ENCODE data around the gene MAP3K19.
"Not testable (repeated sequence)": the region's sequence is repeated elsewhere in the genome, so short reads cannot be mapped to it uniquely, and the experiment has no call there.

MAP3K19 gene

DNA sequence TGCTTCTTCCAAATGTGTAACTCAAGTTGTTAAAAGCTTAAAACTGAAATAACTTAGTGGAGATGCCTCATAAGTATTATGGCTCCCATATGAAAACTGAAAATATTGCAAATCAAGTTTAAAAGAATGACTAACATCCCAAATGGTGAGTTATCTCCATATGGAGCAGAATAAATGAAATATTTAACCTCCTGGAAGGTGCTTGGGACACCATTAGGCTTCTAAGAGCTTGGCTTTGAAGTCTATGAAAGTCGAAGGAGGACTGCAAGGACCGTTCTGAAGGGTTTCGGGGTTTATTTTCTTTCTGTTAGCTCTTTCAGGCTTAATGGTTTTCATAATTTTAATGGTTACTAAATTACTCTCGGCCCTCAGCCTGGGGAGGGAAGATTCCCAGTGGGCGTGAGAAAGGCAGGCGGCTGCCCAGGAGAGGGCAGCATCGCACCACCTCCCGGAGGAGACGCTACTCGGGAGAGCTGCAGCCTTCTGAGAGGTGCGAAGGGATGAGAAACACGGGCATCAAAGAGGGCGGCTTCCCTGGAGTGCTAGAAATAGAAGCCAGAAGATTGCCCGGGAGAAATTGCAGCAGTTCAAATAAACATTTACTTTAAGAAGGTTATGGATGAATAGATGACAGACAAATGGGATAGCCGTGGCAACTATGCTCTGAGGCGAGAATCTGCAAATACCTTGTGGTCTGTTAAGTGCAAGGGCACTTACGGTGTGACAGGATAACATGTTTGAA lies 43.1 kb downstream of the MAP3K19 start:
- no peak overlapping the region for H3K27ac ChIP-seq (ENCODE audit: low read depth, low read length)
- H3K27me3 ChIP-seq (ENCODE audit: control insufficient read depth, insufficient read depth, low read length): no peaks in the 10 kb centered on the region
- no peaks in the 10 kb centered on the region for H3K4me1 ChIP-seq (ENCODE audit: control insufficient read depth, insufficient read depth, low read length)
- H3K36me3 ChIP-seq (ENCODE audit: control insufficient read depth, insufficient read depth, low read length): no peaks in the 10 kb centered on the region
- no peak overlapping the region for H3K4me3 ChIP-seq (ENCODE audit: low read length)
- H3K9ac ChIP-seq (ENCODE audit: low read length): no peak overlapping the region

DNA sequence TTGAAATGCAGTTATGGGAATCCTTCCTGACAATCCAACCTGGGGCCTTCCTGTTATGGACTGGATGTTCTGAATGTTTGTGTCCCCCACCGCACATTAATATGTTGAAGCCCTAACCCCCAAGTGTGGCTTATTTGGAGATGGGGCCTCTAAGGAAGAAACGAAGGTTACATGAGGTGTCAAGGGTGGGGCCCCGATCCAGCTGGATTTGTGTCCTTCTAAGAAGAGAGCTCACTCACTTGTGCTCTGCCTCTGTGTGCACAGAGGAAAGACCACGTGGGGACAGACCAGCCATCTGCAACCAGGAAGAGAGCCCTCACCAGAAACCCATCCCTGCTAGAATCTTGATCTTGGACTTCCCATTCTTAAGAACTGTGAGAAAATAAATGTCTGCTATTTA lies 44.4 kb downstream of the MAP3K19 start:
- H3K4me3 ChIP-seq (ENCODE audit: low read length): no peak overlapping the region
- H3K36me3 ChIP-seq (ENCODE audit: control insufficient read depth, insufficient read depth, low read length): no peaks in the 10 kb centered on the region
- no peaks in the 10 kb centered on the region for H3K27me3 ChIP-seq (ENCODE audit: control insufficient read depth, insufficient read depth, low read length)
- H3K9ac ChIP-seq (ENCODE audit: low read length): no peak overlapping the region
- no peak overlapping the region for H3K27ac ChIP-seq (ENCODE audit: low read depth, low read length)
- H3K4me1 ChIP-seq (ENCODE audit: control insufficient read depth, insufficient read depth, low read length): no peaks in the 10 kb centered on the region

DNA sequence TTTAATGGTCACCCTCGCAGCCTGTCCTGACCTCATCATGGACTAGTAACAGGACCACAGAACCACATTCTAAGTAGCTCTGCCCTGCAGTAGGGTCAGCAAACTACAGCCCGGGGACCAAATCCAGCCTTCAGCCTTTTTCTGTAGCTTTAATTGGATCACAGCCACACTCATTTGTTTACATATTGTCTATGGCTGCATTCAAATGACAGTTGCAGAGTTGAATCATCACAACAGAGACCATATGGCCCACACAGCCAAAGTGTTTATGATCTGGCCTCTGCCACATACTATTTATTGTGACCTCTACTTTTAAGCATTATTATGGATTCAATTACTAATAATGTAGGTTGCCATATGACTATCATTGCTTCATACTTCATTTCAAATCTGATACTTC lies 47.7 kb downstream of the MAP3K19 start:
- no peak overlapping the region for H3K27ac ChIP-seq (ENCODE audit: low read depth, low read length)
- no peaks in the 10 kb centered on the region for H3K4me1 ChIP-seq (ENCODE audit: control insufficient read depth, insufficient read depth, low read length)
- H3K9ac ChIP-seq (ENCODE audit: low read length): no peak overlapping the region
- no peak overlapping the region for H3K4me3 ChIP-seq (ENCODE audit: low read length)
- no peaks in the 10 kb centered on the region for H3K36me3 ChIP-seq (ENCODE audit: control insufficient read depth, insufficient read depth, low read length)
- H3K27me3 ChIP-seq (ENCODE audit: control insufficient read depth, insufficient read depth, low read length): no peaks in the 10 kb centered on the region

DNA sequence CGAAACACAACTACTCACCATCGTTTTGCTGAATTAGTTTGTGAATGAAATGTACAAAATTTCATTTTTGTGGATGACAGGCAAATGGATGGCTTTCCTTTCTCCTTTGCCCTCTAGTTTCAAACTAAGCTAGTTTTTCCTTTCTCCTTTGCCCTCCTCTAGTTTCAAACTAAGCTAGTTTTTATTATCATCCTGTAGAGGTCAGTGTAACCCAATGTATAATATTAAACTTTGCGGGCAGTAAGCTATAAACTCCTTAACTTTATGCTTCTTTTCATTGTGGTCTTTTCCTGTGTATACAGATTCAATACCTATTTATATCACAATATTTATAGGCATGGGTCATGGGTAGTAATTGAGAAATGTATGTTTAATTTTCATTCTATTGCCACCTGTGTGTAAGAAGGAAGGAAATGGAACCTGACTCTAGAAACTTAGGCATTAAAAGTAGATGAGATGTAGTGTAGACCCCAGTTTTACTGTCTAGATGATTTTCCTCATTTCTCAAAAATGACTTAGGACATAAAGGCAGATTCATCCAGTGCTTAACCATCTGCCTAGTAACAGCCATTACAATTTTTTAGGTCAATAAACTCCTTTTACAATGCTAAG lies 58.1 kb downstream of the MAP3K19 start:
- no peaks in the 10 kb centered on the region for H3K4me1 ChIP-seq (ENCODE audit: control insufficient read depth, insufficient read depth, low read length)
- H3K9ac ChIP-seq (ENCODE audit: low read length): no peak overlapping the region
- no peak overlapping the region for H3K4me3 ChIP-seq (ENCODE audit: low read length)
- H3K27me3 ChIP-seq (ENCODE audit: control insufficient read depth, insufficient read depth, low read length): no peaks in the 10 kb centered on the region
- H3K36me3 ChIP-seq (ENCODE audit: control insufficient read depth, insufficient read depth, low read length): no peaks in the 10 kb centered on the region
- no peak overlapping the region for H3K27ac ChIP-seq (ENCODE audit: low read depth, low read length)

DNA sequence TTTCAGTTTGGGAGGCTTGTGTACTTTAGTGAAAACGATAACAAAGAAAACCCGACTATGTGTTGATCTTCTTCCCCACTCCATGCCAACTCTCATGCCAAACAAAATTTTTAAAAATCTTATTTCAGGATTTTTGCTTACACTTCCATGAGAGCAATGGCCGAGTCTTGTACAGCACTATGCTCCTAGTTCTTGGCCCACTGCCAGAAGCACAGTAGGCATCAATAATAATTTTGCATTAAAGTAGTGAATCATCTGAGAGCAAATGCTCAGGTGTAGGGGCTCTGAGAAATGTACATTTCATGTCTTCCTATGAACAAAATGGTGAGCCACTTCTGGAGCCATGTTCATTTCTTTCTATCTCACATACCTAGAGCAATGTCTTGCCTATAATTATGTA lies 62.2 kb downstream of the MAP3K19 start:
- Histone ChIP-seq H3K36me3 (ENCODE audit: control insufficient read depth, insufficient read depth, low read length) (no peaks in the 10 kb centered on the region), H3K27me3 (ENCODE audit: control insufficient read depth, insufficient read depth, low read length) (no peaks in the 10 kb centered on the region), H3K9ac (ENCODE audit: low read length) (no peak overlapping the region), H3K4me3 (ENCODE audit: low read length) (no peak overlapping the region), H3K4me1 (ENCODE audit: control insufficient read depth, insufficient read depth, low read length) (no peaks in the 10 kb centered on the region), H3K27ac (ENCODE audit: low read depth, low read length) (no peak overlapping the region)

DNA sequence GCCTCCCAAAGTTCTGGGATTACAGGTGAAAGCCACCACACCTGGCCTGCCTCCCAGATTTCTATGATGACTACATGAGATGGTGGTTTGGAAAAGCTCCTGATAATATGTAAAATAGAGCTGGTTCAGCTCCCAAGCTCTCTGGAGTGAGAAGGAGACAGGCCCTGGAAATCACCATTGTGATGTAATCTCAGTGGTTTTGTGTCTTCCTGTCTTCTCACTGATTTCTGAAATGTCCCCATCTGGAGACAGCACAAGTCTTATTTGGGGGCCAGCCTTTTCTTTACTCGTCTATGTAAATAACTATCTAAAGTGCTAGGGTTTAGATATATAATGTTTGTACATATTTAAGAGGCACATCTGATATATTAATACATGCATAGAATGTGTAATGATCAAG lies 64.6 kb downstream of the MAP3K19 start:
- H3K27me3 ChIP-seq (ENCODE audit: control insufficient read depth, insufficient read depth, low read length): no peaks in the 10 kb centered on the region
- H3K4me3 ChIP-seq (ENCODE audit: low read length): no peak overlapping the region
- H3K36me3 ChIP-seq (ENCODE audit: control insufficient read depth, insufficient read depth, low read length): no peaks in the 10 kb centered on the region
- H3K4me1 ChIP-seq (ENCODE audit: control insufficient read depth, insufficient read depth, low read length): no peaks in the 10 kb centered on the region
- H3K9ac ChIP-seq (ENCODE audit: low read length): no peak overlapping the region
- H3K27ac ChIP-seq (ENCODE audit: low read depth, low read length): no peak overlapping the region

DNA sequence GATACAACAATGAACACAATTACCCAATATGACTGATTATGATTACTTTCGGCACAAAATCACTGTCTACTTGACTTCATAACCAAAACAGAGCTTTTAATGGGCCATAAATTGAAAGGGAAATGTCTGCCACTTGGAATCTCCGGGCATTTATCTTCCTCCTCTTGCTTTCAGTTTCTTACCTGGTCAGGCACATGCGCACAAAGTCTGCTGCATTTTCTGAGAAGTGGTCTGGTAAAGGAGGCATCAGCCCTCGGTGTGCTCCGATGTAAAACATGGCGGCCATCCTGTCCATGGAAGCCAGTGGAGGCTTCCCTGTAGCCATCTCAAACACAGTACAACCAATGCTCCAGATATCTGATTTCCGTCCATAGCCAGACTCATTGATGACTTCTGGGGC lies 66.6 kb downstream of the MAP3K19 start:
- no peaks in the 10 kb centered on the region for H3K36me3 ChIP-seq (ENCODE audit: control insufficient read depth, insufficient read depth, low read length)
- no peak overlapping the region for H3K27ac ChIP-seq (ENCODE audit: low read depth, low read length)
- no peak overlapping the region for H3K9ac ChIP-seq (ENCODE audit: low read length)
- H3K27me3 ChIP-seq (ENCODE audit: control insufficient read depth, insufficient read depth, low read length): no peaks in the 10 kb centered on the region
- H3K4me3 ChIP-seq (ENCODE audit: low read length): no peak overlapping the region
- no peaks in the 10 kb centered on the region for H3K4me1 ChIP-seq (ENCODE audit: control insufficient read depth, insufficient read depth, low read length)

DNA sequence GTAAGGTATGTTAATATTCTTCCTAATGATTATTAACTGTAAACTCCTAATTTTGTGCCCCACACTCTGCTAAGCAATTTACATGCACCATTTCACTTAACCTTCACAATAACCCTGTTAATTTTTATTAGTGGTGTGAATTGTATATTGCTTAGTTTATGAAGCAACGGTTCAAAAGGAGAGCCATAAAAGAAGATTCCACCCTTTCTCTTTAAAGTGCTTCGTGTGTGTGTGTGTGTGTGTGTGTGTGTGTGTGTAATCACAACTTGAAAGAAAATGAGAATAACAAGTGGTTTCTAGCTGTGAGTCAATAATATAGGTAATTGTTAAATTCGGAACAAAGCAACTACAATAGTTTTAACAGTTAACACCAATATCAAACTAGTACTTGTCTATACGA lies 68.0 kb downstream of the MAP3K19 start:
- H3K27ac ChIP-seq (ENCODE audit: low read depth, low read length): no peak overlapping the region
- H3K4me1 ChIP-seq (ENCODE audit: control insufficient read depth, insufficient read depth, low read length): no peaks in the 10 kb centered on the region
- H3K36me3 ChIP-seq (ENCODE audit: control insufficient read depth, insufficient read depth, low read length): no peaks in the 10 kb centered on the region
- no peak overlapping the region for H3K4me3 ChIP-seq (ENCODE audit: low read length)
- no peaks in the 10 kb centered on the region for H3K27me3 ChIP-seq (ENCODE audit: control insufficient read depth, insufficient read depth, low read length)
- no peak overlapping the region for H3K9ac ChIP-seq (ENCODE audit: low read length)

DNA sequence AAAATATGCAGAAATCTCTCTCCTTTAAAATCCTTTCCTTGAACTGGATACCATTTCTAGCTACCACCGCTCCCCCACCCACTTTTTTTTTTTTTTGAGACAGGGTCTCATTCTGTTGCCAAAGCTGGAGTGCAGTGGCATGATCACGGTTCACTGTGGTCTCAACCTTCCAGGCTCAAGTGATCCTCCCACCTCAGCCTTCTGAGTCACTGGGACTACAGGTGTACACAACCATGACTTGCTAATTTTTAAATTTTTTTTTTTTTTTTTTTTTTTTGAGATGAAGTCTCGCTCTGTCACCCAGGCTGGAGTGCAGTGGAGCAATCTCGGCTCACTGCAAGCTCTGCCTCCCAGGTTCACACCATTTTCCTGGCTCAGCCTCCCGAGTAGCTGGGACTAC lies 70.1 kb downstream of the MAP3K19 start:
- H3K27me3 ChIP-seq (ENCODE audit: control insufficient read depth, insufficient read depth, low read length); H3K36me3 ChIP-seq (ENCODE audit: control insufficient read depth, insufficient read depth, low read length); H3K4me1 ChIP-seq (ENCODE audit: control insufficient read depth, insufficient read depth, low read length); H3K9ac ChIP-seq (ENCODE audit: low read length); H3K4me3 ChIP-seq (ENCODE audit: low read length); H3K27ac ChIP-seq (ENCODE audit: low read depth, low read length): not testable (repeated sequence)

DNA sequence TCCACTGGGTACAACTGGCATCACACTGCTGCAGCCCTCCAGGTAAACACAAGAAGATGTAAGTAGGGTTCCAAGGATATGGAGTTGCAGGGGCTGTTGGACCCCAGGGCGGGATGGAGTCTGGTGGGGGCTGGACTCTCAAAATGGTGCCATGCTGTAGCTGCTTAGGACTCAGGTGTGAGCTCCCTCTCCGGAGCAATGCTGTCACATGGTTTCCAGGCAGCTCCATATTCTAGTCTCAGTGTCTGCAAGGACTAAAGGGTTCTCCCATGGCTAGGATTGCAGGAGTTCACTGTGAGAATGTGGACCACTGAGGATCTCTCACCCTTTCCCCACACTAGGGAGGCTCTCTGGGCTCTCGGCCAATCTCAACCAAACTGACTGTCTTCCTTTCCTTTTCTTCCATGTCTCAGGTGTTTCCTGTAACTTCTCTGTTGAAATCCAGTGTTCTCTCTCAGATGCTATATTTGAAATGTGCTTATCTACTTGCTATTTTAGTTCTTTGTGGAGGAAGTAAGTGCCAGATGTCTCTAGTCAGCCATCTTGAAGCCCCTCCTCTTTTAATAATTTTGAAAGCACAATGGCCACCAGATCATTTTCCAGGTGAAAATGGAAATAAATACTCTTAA lies 71.1 kb downstream of the MAP3K19 start:
- H3K27ac ChIP-seq (ENCODE audit: low read depth, low read length): no peak overlapping the region
- no peak overlapping the region for H3K9ac ChIP-seq (ENCODE audit: low read length)
- H3K4me1 ChIP-seq (ENCODE audit: control insufficient read depth, insufficient read depth, low read length): no peaks in the 10 kb centered on the region
- H3K27me3 ChIP-seq (ENCODE audit: control insufficient read depth, insufficient read depth, low read length): no peaks in the 10 kb centered on the region
- H3K36me3 ChIP-seq (ENCODE audit: control insufficient read depth, insufficient read depth, low read length): no peaks in the 10 kb centered on the region
- no peak overlapping the region for H3K4me3 ChIP-seq (ENCODE audit: low read length)

DNA sequence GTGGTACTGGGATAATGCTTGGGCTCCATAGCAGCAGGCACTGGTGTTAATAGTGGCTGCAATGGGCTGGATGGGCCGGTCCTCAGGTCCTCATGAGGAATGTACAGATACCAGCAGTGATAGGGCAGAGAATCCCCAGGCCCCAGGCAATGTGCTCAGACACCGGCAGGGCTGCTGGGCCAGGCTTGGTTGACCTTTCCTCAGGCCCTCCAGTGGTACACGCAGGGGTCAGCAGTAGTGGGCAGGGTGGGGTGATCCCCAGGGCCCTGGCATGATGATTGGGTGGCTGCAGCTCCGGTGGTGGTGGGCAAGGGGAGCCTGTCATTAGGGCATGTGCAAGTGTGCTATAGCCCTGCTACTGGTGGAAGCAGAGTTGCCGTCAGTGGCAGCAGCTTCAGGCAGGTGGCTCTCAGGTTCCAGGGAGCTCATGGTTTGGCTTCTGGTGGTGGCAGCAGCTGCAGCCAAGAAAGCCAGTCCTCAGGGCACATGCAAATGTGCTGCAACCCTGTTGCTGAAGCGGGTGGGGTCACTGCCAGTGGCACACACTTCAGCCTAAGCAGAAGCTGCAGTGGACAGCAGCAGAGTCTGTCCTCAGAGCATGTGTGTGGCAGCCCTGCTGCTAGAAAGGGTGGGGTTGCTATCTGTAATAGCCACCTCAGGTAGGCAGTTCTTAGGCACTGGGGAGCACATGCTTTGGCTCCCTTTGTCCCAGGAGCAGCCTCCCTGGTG lies 71.8 kb downstream of the MAP3K19 start:
- no peaks in the 10 kb centered on the region for H3K27me3 ChIP-seq (ENCODE audit: control insufficient read depth, insufficient read depth, low read length)
- H3K4me3 ChIP-seq (ENCODE audit: low read length): no peak overlapping the region
- H3K4me1 ChIP-seq (ENCODE audit: control insufficient read depth, insufficient read depth, low read length): no peaks in the 10 kb centered on the region
- no peaks in the 10 kb centered on the region for H3K36me3 ChIP-seq (ENCODE audit: control insufficient read depth, insufficient read depth, low read length)
- H3K27ac ChIP-seq (ENCODE audit: low read depth, low read length): no peak overlapping the region
- no peak overlapping the region for H3K9ac ChIP-seq (ENCODE audit: low read length)

DNA sequence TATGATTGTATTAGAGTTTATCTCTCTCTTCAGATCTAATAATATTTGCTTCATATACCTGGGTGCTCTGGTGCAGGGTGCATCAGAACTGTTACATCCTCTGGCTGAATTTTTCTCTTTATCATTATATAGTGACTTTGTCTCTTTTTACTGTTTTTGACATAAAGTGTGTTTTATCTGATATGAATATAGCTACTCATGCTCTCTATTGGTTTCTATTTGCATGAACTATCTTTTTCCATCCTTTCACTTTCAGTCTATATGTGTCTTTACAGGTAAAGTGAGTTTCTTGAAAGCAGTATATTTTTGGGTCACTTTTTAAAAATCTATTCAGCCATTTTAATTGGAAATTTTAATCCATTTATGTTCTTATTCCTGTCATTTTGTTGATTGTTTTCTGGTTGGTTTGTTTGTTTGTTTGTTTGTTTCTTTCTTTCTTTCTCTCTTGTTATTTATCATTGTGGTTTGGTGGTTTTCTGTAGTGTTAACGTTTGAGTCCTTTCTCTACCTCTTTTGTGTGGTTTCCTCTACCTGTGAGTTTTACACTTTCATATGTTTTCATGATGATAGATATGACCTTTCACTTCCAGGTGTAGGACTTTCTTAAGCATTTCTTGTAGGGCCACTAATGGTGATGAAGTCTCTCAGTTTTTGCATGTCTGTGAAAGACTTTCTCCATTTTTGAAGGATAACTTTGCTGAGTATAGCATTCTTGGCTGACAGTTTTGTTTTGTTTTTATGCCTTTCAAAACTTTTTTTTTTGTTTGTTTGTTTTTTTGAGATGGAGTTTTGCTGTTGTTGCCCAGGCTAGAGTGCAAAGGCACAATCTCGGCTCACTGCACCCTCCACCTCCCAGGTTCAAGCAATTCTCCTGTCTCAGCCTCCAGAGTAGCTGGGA lies 73.8 kb downstream of the MAP3K19 start:
- Histone ChIP-seq H3K4me1 (ENCODE audit: control insufficient read depth, insufficient read depth, low read length) (no peaks in the 10 kb centered on the region), H3K27me3 (ENCODE audit: control insufficient read depth, insufficient read depth, low read length) (no peaks in the 10 kb centered on the region), H3K9ac (ENCODE audit: low read length) (no peak overlapping the region), H3K4me3 (ENCODE audit: low read length) (no peak overlapping the region), H3K27ac (ENCODE audit: low read depth, low read length) (no peak overlapping the region), H3K36me3 (ENCODE audit: control insufficient read depth, insufficient read depth, low read length) (no peaks in the 10 kb centered on the region)
